Measurements from ENCODE around the gene DCANP1. TPM values are rescaled to one million over a fixed set of nuclear protein-coding genes. Genes with fewer than 3 reads are reported as not detected.

DCANP1 gene
- total and polyA plus RNA-seq, 10 of the 15 experiments (the other 5 are each of a cell fraction or from before 2014, with no cell fraction given) = 0.01 TPM; not detected in 9

DNA sequence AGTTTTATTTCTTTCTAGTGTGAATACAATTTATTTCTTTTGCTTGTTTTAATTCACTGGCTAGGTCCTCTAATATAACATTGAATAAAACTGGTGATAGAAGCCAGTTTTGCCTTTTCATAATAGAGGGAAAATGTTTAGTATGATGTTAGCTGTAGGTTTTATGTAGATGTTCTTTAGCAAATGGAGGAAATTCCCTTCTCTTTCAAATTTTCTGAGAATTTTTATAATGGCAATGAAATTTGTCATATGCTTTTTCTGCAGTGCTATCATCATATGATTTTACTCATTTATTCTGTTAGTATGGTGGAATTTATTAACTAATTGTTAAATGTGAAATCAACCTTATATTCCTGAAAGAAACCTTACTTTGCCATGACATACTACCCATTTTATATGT, 30.1 kb downstream of the DCANP1 start:
- in situ Hi-C loops (cut with MboI) (no loop called here), intact Hi-C loops (cut with micrococcal nuclease; ENCODE audit: unreplicated experiment) (no loop called here)
- H3K27me3 ChIP-seq (replicated peaks in 1 of 2; ENCODE audit: control insufficient read depth in 2 of 2, insufficient read depth in 2 of 2, low read length in 1 of 2) = peaks cover 0 to 3% of the 10 kb centered on the region in 2 experiments; a peak in 1 of 4 replicates
- ChIA-PET CTCF (no interaction called here), RAD21 (ENCODE audit: unreplicated experiment) (no interaction called here), SMC1A (ENCODE audit: uncharacterized antibody, unreplicated experiment) (no interaction called here), POLR2A (no interaction called here)
- H3K4me2 ChIP-seq (ENCODE audit: control insufficient read depth, insufficient read depth) = no peak overlapping the region
- FAIRE-seq = no peak
- no peak overlapping the region for H3K9ac ChIP-seq (ENCODE audit: control insufficient read depth, insufficient read depth, low read length)
- no peak for DNase-seq (ENCODE audit: low read depth, low spot score)
- TF ChIP-seq RFX5 (IDR thresholded peaks at IDR 0.05; ENCODE audit: low read depth, low read length) = no peak
- no peak for TF ChIP-seq SIN3A (IDR thresholded peaks at IDR 0.05; ENCODE audit: low read depth, low read length)
- no peak for TF ChIP-seq HDAC6 (IDR thresholded peaks at IDR 0.05; ENCODE audit: unreplicated experiment)
- H3K9me3 ChIP-seq (replicated peaks; ENCODE audit: control insufficient read depth, insufficient read depth, low read length) = no peaks in the 10 kb centered on the region
- H2AFZ ChIP-seq (ENCODE audit: control insufficient read depth, low read depth, low read length) = no peak overlapping the region
- H3K79me2 ChIP-seq (ENCODE audit: control insufficient read depth, insufficient read depth, low read length) = no peaks in the 10 kb centered on the region
- no peak overlapping the region for H3K4me3 ChIP-seq
- ATAC-seq = no peak
- H3K4me1 ChIP-seq (ENCODE audit: control insufficient read depth, insufficient read depth, low read length) = no peaks in the 10 kb centered on the region
- no peaks in the 10 kb centered on the region for H3K36me3 ChIP-seq (ENCODE audit: control insufficient read depth in 2 of 2, insufficient read depth in 2 of 2, low read length in 1 of 2)
- no peak overlapping the region for H3K27ac ChIP-seq (ENCODE audit: control insufficient read depth, insufficient read depth)
- no TSS peak for BruUV-seq (replicated peaks)
- H4K20me1 ChIP-seq (ENCODE audit: control insufficient read depth, insufficient read depth) = no peaks in the 10 kb centered on the region

- Histone ChIP-seq H2AFZ (ENCODE audit: control insufficient read depth, low read depth, low read length) (no peak overlapping the region), H3K27me3 (replicated peaks in 1 of 2; ENCODE audit: control insufficient read depth in 2 of 2, insufficient read depth in 2 of 2, low read length in 1 of 2) (no peaks in the 10 kb centered on the region), H4K20me1 (ENCODE audit: control insufficient read depth, insufficient read depth) (no peaks in the 10 kb centered on the region), H3K9ac (ENCODE audit: control insufficient read depth, insufficient read depth, low read length) (no peak overlapping the region), H3K4me1 (ENCODE audit: control insufficient read depth, insufficient read depth, low read length) (peaks cover 1% of the 10 kb centered on the region), H3K4me3 (no peak overlapping the region), H3K9me3 (replicated peaks; ENCODE audit: control insufficient read depth, insufficient read depth, low read length) (no peaks in the 10 kb centered on the region; the same call in 2 of the 3 replicates), H3K79me2 (ENCODE audit: control insufficient read depth, insufficient read depth, low read length) (no peaks in the 10 kb centered on the region), H3K27ac (ENCODE audit: control insufficient read depth, insufficient read depth) (no peak overlapping the region), H3K4me2 (ENCODE audit: control insufficient read depth, insufficient read depth) (no peak overlapping the region), H3K36me3 (ENCODE audit: control insufficient read depth in 2 of 2, insufficient read depth in 2 of 2, low read length in 1 of 2) (no peaks in the 10 kb centered on the region)
- CTCF ChIA-PET = interaction anchor here (1.2 to 1.9 kb wide), 3 partner anchors 12 to 52 kb away, joined by 3 to 10 read pairs (median 4); no protein-coding TSS in a partner anchor
- WGBS (ENCODE audit: insufficient coverage, insufficient replicate concordance, low lambda C conversion rate, missing lambda C conversion rate) = 11% methylated on average over 2 of the region's 2 CpGs
- intact Hi-C loops (cut with micrococcal nuclease; ENCODE audit: unreplicated experiment) (no loop called here), in situ Hi-C loops (cut with MboI) (no loop called here)
- DNase-seq (ENCODE audit: low read depth, low spot score) (no peak), ATAC-seq (no peak), FAIRE-seq (no peak)
- POLR2A ChIA-PET = no interaction called here
- RAD21 ChIA-PET (ENCODE audit: unreplicated experiment) = no interaction called here
- TF ChIP-seq EP300 (IDR thresholded peaks at IDR 0.05; ENCODE audit: borderline replicate concordance in 1 of 2, control insufficient read depth in 1 of 2, low read depth in 2 of 2, low read length in 2 of 2) = no peak
- TF ChIP-seq RFX5 (IDR thresholded peaks at IDR 0.05; ENCODE audit: low read depth, low read length) = no peak
- BruUV-seq (replicated peaks) = no TSS peak
- SMC1A ChIA-PET (ENCODE audit: uncharacterized antibody, unreplicated experiment) = no interaction called here
These were observed 42.1 kb downstream of the DCANP1 start for GRCh38 chr5:135405082-135405481.

Measured in GM12878 (cell line).